GM19238 (cell line): ENCODE data around the gene TNFRSF6B.
"Not testable (repeated sequence)": the region's sequence is repeated elsewhere in the genome, so short reads cannot be mapped to it uniquely, and the experiment has no call there.

Source experiments
- DNase-seq: peaks from one replicate; pipeline ENCODE4 v3.0.0; 2011; ENCODE audit warnings: low spot score; ENCODE audit not compliant: insufficient read length

The TNFRSF6B gene

DNA sequence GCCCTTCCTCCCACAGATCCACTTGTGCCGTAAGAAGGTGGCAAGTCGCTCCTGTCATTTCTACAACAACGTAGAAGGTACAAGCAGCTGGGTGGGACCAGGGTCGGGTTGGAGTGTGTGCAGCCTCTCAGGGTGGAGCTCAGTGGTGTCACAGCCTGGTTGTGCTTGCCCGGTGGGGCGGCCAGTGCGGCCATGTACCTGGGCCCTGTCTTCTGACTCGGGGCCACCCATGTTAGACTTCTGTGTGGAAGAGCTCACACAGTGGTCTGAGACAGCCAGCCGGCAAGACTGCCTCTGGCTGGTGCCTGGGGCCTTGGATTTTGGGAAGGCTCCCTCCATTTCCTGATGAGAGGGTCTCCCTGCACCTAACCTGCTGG, 33.7 kb upstream of the TNFRSF6B start:
- no peak for DNase-seq

DNA sequence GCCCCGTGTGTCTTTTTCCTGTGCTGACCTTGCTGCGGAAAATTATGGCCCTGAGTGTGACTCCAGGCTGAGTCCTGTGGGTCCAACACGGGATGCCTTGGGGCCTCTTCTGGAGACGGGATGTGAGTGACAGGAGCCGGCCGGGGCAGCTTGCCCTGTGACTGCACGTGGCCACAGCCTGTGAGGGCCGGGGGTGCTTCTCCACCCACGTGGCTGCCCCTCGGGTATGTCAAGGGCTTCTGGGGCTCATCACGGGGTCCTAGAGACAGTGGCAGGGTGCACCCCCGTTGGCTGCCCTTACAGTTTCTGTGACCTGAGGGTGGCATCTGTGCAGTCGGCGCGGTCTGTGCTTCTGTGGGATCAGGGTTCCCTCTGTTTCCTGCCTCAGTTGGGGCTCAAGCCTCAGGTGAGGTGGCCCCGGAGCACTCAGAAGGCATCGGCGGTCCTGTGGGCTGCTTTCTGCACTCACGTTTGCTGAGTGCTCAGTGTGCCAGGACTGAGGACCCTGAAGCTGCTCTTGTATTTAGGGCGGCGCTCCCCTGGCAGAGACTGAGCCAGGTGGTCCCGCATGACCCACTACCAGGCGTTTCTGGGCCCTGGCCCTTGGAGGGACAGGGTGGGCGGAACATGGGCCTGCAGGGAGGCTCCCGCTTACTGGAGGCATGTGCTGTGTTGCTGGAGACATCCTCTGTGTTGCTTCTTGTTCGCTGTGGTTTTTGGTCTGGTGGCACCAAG, 33.0 kb upstream of the TNFRSF6B start:
- no peak for DNase-seq

DNA sequence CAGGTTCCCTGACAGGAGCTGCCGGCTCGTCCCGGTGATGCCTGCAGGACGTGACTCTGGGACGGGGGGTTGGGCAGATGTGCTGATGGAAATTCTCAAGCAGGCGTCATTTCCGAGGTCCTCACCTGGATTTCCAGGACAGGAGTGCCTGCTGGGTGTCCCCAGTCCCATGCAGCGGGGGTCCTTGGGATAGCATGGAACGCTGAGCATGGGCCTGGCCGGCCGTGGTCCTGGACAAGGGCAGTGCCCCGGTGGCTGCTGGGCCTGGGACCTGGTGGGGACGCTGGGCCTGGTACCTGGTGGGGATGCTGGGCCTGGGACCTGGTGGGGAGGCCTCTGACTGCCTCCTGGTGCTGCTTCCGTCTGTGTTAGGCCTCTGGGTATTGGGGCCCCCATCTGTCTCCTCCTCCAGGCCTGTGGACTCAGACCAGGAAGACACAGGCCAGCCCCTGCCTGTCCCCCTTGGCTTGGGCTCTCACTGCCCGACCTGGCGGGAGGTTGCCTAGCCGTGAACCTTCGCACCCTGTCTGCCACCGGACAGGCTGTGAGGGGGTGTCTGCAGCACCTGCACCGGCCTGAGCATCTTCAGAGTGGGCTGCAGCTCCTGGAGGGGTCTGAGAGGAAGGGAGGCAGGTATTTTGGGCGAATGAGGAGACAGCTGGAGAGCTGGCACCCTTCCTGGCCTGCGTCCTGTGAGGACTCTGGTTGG, 32.2 kb upstream of the TNFRSF6B start:
- no peak for DNase-seq

DNA sequence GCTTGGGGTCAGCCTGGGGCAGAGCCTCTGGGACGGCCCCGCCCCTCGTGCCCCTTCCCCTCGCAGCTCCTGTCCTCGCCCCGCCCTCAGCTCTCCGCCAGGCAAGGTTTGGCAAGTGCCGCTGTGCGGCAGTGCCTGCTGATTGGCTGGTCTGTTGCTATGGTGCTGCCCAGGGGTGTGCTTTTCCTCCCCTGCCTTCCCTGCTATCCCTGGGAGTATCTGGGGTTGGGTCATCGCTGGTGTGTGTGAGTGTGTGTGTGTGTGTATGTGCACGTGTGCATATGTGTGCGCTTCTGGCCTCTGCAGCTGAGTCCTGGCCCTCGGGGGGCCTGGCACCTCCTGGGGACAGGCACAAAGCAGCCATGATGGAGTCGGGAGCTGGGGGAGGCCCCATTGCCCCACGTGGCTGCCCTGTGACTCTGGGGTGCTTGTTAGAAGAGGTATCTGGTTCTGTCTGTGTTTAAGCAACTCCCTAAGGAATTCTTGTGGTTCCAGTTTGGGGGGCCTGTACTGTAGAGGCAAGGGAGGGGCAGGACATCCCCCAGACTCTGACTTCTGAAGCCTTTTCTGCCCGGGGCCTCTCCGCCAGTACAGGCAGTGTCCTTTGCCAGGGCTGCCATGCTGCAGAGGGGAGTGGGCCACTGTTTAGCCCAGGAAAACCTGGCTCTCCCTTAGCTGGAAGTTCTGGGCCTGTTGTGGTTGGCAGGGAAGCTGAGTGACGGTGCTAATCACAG, 31.4 kb upstream of the TNFRSF6B start:
- no peak for DNase-seq

DNA sequence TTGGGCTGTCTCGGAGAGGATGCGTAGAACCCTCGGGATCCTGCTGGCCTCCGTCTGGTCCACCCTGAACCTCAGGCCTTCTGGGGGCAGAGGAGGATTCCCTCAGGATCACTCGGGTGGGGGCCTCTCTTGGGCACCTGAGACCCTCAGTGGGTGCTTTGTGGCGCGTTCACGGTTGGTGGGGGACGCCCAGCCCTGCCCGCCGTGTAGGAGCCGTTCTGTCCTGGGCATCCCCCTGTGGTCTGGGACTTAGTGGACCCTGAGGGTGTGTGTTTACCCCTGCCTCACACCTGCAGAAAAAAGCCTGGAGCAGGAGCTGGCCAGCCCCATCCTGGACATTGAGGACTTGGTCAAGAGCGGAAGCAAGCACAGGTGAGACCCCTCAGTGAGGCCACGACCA, 30.7 kb upstream of the TNFRSF6B start:
- DNase-seq: no peak

DNA sequence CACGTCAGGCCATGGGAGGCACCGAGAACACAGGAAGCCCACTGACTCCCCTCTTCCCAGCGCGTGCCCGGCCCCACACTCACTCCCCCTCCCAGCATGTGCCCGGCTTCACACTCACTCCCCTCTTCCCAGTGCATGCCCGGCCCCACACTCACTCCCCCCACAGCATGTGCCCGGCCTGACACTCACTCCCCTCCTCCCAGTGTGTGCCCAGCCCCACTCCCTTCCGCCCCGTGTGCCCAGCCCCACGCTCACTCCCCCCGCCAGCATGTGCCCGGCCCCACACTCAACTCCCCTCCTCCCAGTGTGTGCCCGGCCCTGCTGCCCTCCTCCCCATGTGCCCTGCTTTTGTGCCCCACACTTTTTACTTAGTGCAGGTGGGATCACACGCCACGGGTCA, 28.6 kb upstream of the TNFRSF6B start:
- DNase-seq: no peak

DNA sequence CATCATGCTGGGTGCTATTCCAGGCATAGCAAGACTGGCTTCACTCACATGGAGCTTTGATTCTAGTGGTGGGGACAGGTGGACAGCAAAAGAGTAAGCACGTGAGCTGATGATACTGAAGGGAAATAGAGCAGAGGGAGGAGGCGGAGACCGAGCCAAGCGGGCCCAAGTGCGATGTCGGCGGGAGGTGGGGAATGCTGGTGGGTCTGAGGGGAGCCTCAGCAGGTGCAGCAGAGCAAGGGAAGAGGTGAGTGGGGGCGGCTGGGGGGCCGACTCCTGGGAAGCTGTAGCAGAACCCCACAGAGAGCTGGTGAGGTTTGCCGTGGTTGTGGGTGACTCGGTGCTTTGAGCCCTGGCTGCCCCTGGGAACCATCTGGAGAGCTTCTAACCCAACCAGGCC, 28.1 kb upstream of the TNFRSF6B start:
- DNase-seq: no peak

DNA sequence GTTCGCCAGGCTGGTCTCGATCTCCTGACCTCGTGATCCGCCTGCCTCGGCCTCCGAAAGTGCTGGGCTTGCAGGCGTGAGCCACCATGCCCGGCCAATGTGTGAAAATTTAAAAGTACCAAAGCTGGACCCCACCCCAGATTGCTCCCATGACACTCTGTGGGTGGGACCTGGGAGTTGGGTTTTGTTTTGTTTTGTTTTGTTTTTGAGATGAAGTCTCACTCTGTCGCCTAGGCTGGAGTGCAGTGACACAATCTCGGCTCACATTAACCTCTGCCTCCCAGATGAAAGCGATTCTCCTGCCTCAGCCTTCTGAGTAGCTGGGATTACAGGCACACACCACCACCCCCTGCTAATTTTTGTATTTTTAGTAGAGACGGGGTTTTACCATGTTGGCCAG, 24.8 kb upstream of the TNFRSF6B start:
- DNase-seq: not testable (repeated sequence)

DNA sequence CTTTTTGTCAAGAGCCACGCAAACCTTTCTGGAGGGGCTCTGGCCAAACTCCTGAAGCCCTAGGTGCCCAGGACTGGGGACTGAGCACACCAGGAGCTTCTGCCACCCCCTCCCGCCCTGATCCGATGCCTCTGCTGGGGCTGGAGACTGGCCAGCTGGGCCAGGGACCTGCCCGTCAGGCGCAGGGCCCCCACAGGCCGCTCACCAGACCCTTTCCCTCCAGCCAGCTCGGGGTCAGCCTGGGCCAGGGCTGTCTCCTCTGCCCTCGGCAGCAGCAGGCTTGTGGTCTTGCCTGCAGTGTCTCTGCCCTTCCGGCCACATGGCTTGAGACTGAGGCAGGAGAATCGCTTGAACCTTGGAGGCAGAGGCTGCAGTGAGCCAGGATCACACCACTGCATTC, 23.8 kb upstream of the TNFRSF6B start:
- DNase-seq: no peak

DNA sequence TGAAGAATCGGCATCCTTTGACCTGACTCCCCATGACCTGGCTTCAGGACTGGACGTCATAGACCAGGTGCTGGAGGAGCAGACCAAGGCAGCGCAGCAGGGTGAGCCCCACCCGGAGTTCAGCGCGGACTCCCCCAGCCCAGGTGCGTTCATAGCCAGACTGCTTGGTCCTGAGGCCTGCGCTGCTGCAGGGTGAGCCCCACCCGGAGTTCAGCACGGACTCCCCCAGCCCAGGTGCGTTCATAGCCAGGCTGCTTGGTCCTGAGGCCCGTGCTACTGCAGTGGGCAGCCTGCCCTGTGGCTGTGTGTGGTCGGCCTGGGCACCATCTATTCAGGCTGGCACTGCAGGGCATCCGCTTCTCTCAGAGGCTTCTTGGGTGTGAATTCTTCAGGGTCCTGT, 22.5 kb upstream of the TNFRSF6B start:
- DNase-seq: no peak

DNA sequence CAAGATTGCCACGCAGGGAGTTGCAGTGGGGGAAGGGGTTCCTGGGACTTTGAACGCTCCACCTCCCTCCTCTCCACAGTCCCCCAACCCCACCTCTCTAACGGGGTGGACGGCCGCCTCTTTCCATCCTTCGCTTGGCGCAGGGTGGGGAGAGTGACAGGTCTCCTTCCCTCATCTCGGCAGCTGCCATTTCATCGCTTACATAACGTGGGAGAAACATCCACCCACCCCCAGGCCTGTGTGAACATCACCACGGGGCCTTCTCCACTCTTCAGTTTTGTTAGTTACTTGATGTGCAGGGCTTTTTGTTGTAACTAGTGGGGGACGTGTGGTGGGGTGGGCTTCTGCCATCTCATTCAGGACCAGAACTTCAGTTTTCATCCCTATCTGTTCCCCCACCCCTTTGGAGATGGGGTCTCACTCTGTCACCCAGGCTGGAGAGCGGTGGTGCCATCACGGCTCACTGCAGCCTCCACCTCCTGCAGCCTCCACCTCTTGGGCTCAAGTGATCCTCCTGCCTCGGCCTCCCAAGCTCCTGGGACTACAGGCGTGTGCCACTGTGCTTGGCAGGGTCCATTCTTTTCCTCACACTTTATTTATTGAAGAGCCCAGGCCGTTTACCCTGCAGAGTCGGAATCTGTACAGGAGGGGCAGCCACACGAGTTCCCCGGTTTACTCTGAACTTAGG, 20.6 kb upstream of the TNFRSF6B start:
- DNase-seq: no peak

DNA sequence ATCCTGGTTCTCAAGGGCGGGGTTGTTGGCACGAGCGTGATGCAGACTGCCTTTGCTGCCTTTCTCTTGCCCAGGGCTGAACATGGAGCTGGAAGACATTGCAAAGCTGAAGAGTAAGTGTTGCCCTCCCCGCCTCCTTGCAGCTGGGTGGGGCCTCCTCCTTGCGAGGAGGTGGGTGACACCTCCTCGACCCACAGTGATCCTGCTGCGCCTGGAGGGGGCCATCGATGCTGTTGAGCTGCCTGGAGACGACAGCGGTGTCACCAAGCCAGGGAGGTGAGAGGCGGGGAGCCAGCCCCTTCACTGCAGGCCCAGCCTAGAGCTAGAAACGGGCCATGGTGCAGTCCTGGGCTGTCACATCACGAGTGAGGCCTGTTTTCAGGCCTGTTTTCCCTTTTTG, 18.4 kb upstream of the TNFRSF6B start:
- no peak for DNase-seq

DNA sequence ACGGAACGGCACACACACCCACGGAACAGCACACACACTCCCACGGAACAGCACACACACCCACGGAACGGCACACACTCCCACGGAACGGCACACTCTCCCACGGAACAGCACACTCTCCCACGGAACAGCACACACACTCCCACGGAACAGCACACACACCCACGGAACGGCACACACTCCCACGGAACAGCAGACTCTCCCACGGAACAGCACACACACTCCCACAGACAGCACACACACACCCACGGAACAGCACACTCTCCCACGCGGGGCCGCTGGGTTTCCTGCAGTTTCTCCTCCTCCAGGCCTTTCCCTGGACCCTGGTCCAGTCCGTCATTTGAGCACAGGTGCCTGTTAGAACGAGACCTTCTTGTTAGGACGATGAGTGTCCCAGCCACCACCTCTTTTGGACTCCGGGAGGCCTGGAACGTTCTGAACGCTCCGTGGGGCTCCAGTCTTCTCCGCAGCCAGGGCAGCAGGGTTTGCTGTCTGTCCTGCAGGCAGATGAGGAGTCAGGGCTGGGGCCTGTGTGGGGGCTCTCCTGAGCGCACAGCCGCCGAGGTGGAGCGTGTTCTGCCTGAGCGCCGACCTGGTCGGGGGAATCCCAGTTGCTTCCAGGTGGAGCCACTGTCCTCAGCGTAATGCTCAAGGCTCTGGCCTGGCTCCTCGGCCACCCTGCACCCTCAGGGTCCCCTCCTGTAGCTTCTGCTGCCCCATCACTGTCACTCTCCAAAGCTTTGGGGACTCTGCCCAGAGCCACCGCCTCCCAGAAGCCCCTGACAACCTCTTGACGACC, 17.6 kb upstream of the TNFRSF6B start:
- DNase-seq: no peak

DNA sequence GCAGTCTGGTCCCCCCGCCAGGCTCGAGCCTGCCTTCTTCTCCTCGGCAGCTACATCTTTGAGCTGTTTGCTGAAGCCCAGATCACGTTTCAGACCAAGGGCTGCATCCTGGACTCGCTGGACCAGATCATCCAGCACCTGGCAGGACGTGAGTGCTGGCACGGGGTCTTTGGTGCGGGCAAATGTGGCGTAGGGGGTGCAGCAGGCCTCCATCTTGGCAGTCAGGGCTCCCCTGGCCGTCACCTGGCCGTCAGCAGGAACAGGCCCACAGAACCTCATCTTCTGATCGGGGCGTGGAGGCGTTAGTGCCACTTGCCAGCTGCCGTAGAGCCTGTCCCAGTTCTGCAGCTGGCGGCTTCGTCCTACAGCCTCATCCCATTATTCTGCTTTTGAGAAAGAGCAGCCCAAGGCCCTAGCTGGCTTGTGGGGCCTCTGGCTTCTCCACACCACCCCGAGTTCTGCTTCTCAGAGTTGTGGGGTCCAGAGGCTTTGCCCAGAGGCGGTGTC, 16.6 kb upstream of the TNFRSF6B start:
- DNase-seq: no peak

DNA sequence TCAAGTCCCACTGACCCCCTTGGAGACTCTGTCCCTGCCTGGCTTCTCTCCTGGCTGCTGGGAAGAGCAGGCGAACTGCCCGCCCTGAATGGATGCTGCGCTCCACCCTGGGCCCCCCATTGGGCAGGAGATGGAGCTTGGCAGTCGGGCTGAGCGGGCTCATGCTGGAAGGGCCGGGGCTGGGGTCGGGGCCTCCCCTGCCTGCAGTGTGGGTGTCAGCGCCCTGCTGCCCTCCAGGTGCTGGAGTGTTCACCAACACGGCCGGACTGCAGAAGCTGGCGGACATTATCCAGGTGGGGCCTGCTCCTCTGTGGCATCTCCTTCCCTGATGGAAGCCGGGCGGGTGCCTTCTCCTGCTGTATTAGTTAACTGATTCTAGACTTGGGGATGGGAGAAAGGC, 16.0 kb upstream of the TNFRSF6B start:
- no peak for DNase-seq

DNA sequence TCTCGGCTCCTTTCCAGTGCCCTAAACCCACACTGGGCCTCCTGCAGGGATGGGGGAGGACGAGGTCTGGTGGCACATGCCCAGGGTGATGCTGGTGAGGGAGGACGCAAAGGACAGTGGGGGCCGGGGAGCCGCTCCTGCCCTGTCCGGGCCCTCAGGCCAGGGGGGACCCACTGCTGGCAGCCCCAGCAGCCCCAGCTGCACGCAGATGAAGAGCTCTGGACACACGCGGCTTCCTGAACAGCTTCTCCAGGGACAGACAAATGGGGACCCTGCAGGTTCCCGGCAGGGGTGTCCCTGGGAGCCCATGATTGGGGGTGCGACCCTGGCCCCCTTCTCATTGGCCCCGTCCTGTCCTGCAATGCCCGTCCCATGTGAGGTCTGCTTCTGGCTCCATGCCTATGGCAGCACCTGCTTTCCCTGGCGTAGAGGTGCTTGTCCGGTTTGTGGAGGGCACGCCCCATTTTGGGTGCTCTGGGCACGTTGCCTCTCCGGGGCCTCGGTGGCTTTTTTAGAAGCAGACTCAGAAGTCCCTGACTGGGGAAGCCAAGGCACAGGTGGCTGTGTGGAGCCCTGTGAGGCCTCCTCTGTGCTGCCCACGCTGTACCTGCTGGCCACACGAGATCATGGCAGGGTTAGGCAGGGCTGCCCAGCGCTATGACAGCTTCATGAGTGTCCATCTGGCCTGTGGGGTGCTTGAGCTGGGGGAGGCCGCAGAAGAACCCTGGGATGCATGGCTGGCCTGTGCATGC, 15.4 kb upstream of the TNFRSF6B start:
- no peak for DNase-seq

DNA sequence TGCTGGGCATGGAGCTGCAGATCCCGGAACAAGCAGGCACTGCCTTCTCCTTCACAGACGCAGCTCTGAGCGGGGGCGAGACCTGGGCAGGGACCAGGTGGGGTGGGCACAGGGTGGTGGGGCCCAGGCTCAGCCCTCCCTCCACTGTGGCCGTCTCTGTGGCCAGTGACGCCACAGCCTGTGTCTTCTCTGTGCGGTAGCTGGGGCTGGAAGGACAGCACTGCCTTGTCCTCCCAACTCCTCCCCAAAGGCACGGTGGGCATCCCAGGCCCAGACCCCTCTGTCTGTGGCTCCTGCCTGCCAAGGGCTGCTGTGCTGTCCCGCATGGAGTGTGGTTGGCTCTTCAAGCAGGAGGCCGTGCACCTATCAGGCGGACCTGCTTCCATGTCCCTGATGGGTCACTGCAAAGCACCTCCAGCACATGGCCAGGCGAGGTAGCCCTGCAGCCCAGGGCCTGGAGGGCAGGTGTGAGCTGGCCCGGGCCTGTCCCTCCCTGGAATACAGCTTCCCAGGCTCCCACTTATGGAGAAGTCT, 14.8 kb upstream of the TNFRSF6B start:
- no peak for DNase-seq

DNA sequence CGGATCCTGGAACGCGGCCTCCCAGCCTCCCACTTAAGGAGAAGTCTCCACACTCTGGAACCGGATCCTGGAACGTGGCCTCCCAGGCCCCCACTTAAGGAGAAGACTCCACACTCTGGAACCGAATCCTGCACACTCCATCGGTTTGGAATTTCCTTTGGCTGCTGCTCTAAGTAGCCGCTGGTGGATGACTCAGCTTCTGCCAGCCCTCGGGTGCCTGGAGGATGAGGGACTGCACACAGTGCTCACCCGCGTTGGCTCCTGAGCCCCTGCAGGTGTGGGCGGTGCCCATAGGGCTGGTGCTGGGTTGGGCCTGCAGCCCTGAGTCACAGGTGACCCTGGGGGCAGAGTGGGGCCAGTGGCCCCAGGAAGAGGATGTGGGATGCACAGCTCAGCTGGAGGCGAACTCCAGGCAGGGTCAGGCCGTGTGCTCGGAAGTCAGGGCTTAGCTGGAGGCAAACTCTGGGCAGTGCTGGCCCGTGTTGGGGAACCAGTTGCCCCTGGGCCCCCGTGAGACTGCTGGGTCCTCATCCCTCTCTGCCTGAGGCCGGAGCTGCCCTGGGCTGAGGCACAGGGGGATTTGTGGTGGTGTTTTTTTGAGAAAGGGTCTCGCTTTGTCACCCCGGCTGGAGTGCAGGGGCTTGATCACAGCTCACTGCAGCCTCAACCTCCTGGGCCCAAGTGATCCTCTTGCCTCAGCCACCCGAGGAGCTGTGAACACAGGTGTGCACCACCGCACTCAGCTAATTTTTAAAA, 13.9 kb upstream of the TNFRSF6B start:
- DNase-seq: no peak
